Vagina (tissue), 2 donors: Measurements from ENCODE around the gene ARHGDIB.

Source experiments
- POLR2A ChIP-seq, 2 donors: fragments of 450-650 bp; IDR thresholded peaks; one replicate each; pipeline ENCODE4 v1.6.1; 2017; ENCODE audit warnings: antibody characterized with exemption in 2 of 2, mild to moderate bottlenecking in 2 of 2, moderate library complexity in 2 of 2
- POLR2AphosphoS5 ChIP-seq, 2 donors: sonication (generic); formaldehyde crosslinking; IDR thresholded peaks; one replicate each; pipeline ENCODE4 v1.9.0; 2017; ENCODE audit warnings: antibody characterized with exemption in 2 of 2, mild to moderate bottlenecking in 2 of 2, low read depth in 1 of 2; ENCODE audit not compliant: insufficient read depth in 1 of 2
- TF ChIP-seq, protein P1 (sequence below), 3 experiments: fragments of 450-650 bp in 2 of 3; fragments of 200-600 bp in 1 of 3; sonication (generic) in 1 of 3; IDR thresholded peaks; one replicate each; pipeline ENCODE4 v1.5.1; 2017 to 2019; ENCODE audit warnings: antibody characterized with exemption in 3 of 3, mild to moderate bottlenecking in 2 of 3, moderate library complexity in 2 of 3

DNA sequence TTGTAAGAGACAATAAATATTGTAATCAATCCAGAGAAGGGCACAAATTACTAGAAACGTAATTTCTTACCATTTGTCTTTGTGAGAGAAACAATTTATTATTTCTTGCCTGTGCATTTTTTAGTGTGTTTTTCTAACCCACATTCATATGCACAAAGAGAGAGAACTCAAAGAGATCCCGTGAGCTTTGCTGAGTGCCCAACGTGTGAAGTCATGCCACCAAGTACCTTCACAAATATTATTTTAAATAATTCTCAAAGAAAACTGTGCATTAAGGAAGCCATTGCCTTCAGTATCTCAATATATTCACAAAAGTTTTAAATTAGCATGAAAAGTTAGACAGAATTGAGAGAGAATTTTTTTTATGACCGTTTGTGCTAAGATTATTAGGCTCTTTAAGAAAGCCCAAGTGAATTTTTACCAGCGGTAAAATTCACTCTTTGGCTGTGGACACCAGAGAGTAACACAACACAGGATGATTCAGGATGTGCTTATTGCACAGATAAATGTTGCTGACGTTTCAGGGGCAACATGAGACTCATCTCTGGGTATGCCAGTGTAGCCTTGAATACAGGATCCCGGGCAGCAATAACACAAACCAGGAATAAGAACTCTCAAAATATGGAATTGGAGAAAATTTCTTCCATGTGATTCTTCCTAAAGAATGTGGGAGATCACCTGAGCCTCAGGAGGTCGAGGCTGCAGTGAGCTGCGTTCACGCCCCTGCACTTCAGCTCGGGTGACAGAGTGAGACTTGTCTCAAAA lies 2.9 kb downstream of the ARHGDIB start:
- TF ChIP-seq POLR2AphosphoS5 (IDR thresholded peaks at IDR 0.05; ENCODE audit: insufficient read depth in 1 of 2, low read depth in 1 of 2) = no peak
- TF ChIP-seq, protein P1, sequence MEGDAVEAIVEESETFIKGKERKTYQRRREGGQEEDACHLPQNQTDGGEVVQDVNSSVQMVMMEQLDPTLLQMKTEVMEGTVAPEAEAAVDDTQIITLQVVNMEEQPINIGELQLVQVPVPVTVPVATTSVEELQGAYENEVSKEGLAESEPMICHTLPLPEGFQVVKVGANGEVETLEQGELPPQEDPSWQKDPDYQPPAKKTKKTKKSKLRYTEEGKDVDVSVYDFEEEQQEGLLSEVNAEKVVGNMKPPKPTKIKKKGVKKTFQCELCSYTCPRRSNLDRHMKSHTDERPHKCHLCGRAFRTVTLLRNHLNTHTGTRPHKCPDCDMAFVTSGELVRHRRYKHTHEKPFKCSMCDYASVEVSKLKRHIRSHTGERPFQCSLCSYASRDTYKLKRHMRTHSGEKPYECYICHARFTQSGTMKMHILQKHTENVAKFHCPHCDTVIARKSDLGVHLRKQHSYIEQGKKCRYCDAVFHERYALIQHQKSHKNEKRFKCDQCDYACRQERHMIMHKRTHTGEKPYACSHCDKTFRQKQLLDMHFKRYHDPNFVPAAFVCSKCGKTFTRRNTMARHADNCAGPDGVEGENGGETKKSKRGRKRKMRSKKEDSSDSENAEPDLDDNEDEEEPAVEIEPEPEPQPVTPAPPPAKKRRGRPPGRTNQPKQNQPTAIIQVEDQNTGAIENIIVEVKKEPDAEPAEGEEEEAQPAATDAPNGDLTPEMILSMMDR (IDR thresholded peaks at IDR 0.05) = no peak
- TF ChIP-seq POLR2A (IDR thresholded peaks at IDR 0.05) = no peak
